ENCODE results near the gene DHDH. TPM values are rescaled to one million over a fixed set of nuclear protein-coding genes. Genes with fewer than 3 reads are reported as not detected.

Gene DHDH
- total and polyA plus RNA-seq, 2 of the 13 experiments (the other 11 are each of a cell fraction or from before 2014, with no cell fraction given) = 0.13 to 0.91 TPM

- TF ChIP-seq EP300 (IDR thresholded peaks at IDR 0.05; ENCODE audit: low read depth in 2 of 2, low read length in 2 of 2) (peak; percentile 32 to 79), EP300 (CRISPR knock-in tag; IDR thresholded peaks at IDR 0.05; ENCODE audit: borderline replicate concordance) (peak; percentile 52), TBL1XR1 (IDR thresholded peaks at IDR 0.05; ENCODE audit: borderline replicate concordance, low read length, partially characterized antibody) (no peak), DZIP1 (CRISPR knock-in tag; IDR thresholded peaks at IDR 0.05) (no peak), HNF4G (IDR thresholded peaks at IDR 0.05; ENCODE audit: borderline replicate concordance, low read depth, low read length) (peak; percentile 99), HNF4G (CRISPR knock-in tag; IDR thresholded peaks at IDR 0.05; ENCODE audit: borderline replicate concordance, low read depth) (peak; percentile 97), TEAD3 (CRISPR knock-in tag; optimal IDR thresholded peaks at IDR 0.05; ENCODE audit: borderline replicate concordance) (peak; percentile 97), ZSCAN29 (CRISPR knock-in tag; conservative IDR thresholded peaks at IDR 0.05) (0 out of 2 replicates have a peak, but pooled peaks have one; percentile 14), ZFP90 (CRISPR knock-in tag; IDR thresholded peaks at IDR 0.05; ENCODE audit: borderline replicate concordance) (no peak), REPIN1 (CRISPR knock-in tag; IDR thresholded peaks at IDR 0.05; ENCODE audit: borderline replicate concordance, low read depth) (no peak), TOE1 (CRISPR knock-in tag; IDR thresholded peaks at IDR 0.05) (no peak), MXD3 (CRISPR knock-in tag; IDR thresholded peaks at IDR 0.05) (no peak), RFX5 (IDR thresholded peaks at IDR 0.05; ENCODE audit: low read depth, low read length) (no peak), ZFP1 (CRISPR knock-in tag; IDR thresholded peaks at IDR 0.05) (0 out of 2 replicates have a peak, but pooled peaks have one; percentile 37), THAP9 (CRISPR knock-in tag; IDR thresholded peaks at IDR 0.05; ENCODE audit: borderline replicate concordance) (no peak), ARID5B (CRISPR knock-in tag; IDR thresholded peaks at IDR 0.05) (peak; percentile 88), SYNCRIP (IDR thresholded peaks at IDR 0.05; ENCODE audit: insufficient read depth, low read depth, low read length) (no peak), ZNF253 (CRISPR knock-in tag; IDR thresholded peaks at IDR 0.05; ENCODE audit: borderline replicate concordance) (no peak), ZNF30 (CRISPR knock-in tag; IDR thresholded peaks at IDR 0.05) (no peak)
These were observed 25.8 kb upstream of the DHDH start (continued) for GRCh38 chr19:48907671-48908070.
